MG63 (cell line): Measurements from ENCODE around the gene EMID1. TPM values are rescaled to one million over a fixed set of nuclear protein-coding genes. Genes with fewer than 3 reads are reported as not detected.

ENCODE experiments used
- DNase-seq: peaks from one replicate; pipeline ENCODE4 v3.0.0-alpha.2; 2020
- H3K27me3 ChIP-seq: fragments of 250-450 bp; sonication (Bioruptor Pico); 2 replicates; pipeline ENCODE4 v1.5.1; 2020; ENCODE audit warnings: mild to moderate bottlenecking, moderate library complexity
- H3K36me3 ChIP-seq: fragments of 250-450 bp; sonication (Bioruptor Pico); 2 replicates; pipeline ENCODE4 v1.5.1; 2020; ENCODE audit warnings: mild to moderate bottlenecking, moderate library complexity
- H3K4me3 ChIP-seq: fragments of 250-450 bp; sonication (Bioruptor Pico); 2 replicates; pipeline ENCODE4 v1.5.1; 2020; ENCODE audit warnings: mild to moderate bottlenecking, moderate library complexity
- H3K9me3 ChIP-seq: fragments of 250-450 bp; sonication (Bioruptor Pico); 2 replicates; pipeline ENCODE4 v1.5.1; 2020; ENCODE audit warnings: mild to moderate bottlenecking, moderate library complexity
- total RNA-seq: library from RNA; depleted of rRNA; stranded (reverse); fragments of >200 nt; shearing (Covaris generic); gene quantifications from 2 replicates; pipeline ENCODE4 v1.2.3, GENCODE V29; 2014; ENCODE audit warnings: low replicate concordance; rRNA removed

The EMID1 gene
- total RNA-seq, 1 experiment from 2014 or later: 1.4 TPM

DNA sequence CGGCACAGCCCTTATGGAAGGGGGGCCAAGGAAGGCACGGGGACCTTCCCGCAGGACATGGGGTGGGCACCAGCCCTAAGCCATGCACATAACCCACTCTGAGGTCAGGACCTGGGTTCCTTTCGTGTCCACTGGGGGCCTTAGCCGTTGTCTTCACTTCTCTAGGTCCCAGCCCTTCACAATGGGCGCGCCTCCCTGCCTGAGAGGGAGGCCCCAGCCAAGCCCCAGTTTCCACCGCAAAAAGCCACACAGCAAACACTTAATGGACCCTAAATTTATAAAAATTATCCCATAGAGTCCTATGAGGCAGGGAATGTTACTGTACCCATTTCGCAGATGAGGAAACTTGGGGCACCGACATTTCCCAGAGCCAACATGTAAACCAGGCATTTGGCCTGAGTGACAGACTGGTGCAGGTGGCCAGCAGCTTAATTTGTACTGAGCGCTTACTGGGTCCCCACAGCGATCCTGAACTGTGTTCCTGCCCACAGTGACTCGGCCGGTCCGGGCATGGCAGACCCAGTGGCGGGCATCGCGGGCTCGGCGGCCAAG is 102.0 kb downstream of the EMID1 start:
- Histone ChIP-seq H3K4me3 (peak overlapping the region; percentile 83), H3K27me3 (no peaks in the 10 kb centered on the region), H3K9me3 (no peaks in the 10 kb centered on the region), H3K36me3 (peaks cover 14% of the 10 kb centered on the region)
- no peak for DNase-seq

DNA sequence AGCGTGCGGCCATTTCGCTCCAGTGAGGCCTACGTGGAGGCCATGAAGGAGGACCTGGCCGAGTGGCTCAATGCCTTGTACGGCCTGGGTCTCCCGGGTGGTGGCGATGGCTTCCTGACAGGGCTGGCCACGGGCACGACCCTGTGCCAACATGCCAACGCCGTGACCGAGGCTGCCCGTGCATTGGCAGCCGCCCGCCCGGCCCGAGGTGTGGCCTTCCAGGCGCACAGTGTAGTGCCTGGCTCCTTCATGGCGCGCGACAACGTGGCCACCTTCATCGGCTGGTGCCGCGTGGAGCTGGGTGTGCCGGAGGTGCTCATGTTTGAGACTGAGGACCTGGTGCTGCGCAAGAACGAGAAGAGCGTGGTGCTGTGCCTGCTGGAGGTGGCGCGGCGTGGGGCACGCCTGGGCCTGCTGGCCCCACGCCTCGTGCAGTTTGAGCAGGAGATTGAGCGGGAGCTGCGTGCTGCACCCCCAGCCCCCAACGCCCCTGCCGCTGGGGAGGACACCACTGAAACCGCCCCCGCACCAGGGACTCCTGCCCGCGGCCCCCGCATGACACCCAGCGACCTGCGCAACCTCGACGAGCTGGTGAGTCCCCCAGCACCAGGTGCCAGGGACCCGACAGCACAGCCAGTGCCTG is 102.6 kb downstream of the EMID1 start:
- H3K4me3 ChIP-seq: peak overlapping the region; percentile 83
- H3K9me3 ChIP-seq: no peaks in the 10 kb centered on the region
- H3K36me3 ChIP-seq: peaks cover 14% of the 10 kb centered on the region
- H3K27me3 ChIP-seq: no peaks in the 10 kb centered on the region
- DNase-seq: no peak

DNA sequence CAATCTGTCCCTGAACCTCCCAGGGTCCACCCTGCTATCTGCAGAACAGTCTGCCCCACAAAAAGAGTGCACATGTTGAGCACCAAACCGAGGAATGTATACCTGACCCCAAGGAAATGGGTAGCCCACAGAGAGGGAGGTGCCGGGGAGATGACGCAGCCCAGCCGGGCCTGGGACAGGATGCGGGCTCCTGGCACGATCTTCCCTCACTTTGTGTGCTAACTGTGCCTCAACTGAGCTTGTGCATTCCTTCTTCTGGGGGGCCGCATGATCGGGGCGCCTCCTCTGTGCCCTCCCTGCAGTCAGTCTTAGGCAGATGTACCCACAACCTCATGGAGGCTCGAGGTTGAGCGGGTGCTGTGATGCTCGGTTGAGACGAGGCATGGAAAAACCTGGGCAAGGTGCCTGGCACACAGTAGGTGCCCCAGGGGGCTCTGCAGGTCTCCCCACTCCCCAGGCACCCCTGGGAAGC is 103.1 kb downstream of the EMID1 start:
- Histone ChIP-seq H3K4me3 (no peak overlapping the region), H3K36me3 (peaks cover 14% of the 10 kb centered on the region), H3K27me3 (no peaks in the 10 kb centered on the region), H3K9me3 (no peaks in the 10 kb centered on the region)
- no peak for DNase-seq

Other genes with a start within 250 kb of the EMID1 start
- gene C22orf31, start 144.1 kb upstream of the EMID1 start, total RNA-seq: not detected in 2 replicates
- 2.4 and 6.1 TPM in 2 replicates for gene KREMEN1, start 132.9 kb upstream of the EMID1 start, total RNA-seq
- gene RHBDD3, start 62.1 kb downstream of the EMID1 start, total RNA-seq: 18.3 and 46.7 TPM in 2 replicates
- gene EWSR1, start 62.4 kb downstream of the EMID1 start, total RNA-seq: 149 and 159 TPM in 2 replicates
- gene GAS2L1, start 100.8 kb downstream of the EMID1 start, total RNA-seq: 15.5 and 15.9 TPM in 2 replicates
- gene RASL10A, start 109.8 kb downstream of the EMID1 start, total RNA-seq: not detected in 2 replicates
- gene AP1B1, start 182.7 kb downstream of the EMID1 start, total RNA-seq: 49.3 and 75.2 TPM in 2 replicates
- not detected in 2 replicates for gene RFPL1, start 232.7 kb downstream of the EMID1 start, total RNA-seq